HG02938 (cell line): ENCODE results near the gene MYO1C.

Experiments
- ATAC-seq: cut with Tn5 transposase; IDR thresholded peaks from one replicate; pipeline ENCODE4 v1.9.1; 2021; ENCODE audit warnings: mild to moderate bottlenecking, moderate library complexity; ENCODE audit not compliant: unreplicated experiment

MYO1C gene

GRCh38 chr17:1485423-1486376, 6.8 kb downstream of the MYO1C start:
- ATAC-seq, result no peak

- ATAC-seq, result no peak
Observed at GRCh38 chr17:1484676-1485422, 7.6 kb downstream of the MYO1C start.

DNA sequence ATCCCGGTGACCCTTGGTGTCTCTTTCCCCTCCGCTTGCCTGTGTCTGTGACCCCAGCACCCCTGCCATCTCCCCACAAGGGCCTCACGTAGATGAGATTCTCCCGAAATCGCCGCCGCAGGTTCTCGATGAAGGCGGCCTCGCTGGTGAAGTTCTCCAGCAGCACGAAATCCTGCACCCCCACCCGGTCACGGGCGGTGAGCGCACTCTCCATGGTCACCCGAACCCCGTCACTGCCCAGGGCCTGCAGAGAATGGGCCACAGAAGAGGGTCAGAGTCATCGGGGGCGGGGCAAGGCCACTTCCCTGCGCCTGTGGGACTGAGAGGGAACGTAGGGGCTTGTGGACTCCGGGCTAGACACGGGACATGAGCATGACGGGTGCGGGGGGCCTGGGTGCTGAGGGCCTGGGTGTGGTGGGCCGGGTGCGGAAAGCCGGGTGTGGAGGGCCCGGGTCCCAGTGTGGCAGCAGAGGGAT, 8.4 kb downstream of the MYO1C start:
- no peak for ATAC-seq

DNA sequence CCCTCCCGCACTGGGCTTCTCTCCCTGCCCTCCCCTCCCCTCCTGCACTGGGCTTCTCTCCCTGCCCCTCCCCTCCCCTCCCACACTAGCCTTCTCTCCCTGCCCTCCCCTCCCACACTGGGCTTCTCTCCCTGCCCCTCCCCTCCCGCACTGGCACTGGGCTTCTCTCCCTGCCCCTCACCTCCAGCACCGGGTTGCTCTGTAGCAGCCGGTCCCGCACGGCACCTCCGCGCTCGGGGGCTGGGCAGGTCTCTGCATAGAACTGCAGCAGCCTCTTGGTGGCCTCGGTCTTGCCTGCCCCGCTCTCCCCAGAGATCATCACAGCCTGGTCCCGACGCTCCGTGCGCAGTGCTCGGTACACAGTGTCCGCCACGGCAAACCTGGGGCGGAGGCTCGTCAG, 9.8 kb downstream of the MYO1C start:
- no peak for ATAC-seq

DNA sequence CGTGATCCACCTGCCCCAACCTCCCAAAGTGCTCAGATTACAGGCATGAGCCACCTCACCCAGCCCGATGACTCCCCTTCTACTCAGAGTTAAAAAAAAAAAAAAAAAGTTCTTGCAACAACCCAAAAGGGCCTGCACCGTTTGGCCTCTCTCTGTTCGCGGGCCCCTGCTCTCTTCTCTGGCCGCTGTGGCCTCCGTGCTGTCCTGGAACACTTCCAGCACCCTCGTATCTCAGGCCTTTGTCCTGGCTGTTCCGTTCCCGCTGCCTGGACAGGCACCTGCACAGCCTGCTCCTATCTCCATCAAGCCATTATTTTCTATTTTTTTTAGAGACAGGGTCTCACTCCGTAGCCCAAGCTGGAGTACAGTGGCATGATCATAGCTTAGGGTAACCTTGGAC, 10.8 kb downstream of the MYO1C start:
- ATAC-seq, result no peak

GRCh38 chr17:1480747-1481465, 11.6 kb downstream of the MYO1C start:
- no peak for ATAC-seq

DNA sequence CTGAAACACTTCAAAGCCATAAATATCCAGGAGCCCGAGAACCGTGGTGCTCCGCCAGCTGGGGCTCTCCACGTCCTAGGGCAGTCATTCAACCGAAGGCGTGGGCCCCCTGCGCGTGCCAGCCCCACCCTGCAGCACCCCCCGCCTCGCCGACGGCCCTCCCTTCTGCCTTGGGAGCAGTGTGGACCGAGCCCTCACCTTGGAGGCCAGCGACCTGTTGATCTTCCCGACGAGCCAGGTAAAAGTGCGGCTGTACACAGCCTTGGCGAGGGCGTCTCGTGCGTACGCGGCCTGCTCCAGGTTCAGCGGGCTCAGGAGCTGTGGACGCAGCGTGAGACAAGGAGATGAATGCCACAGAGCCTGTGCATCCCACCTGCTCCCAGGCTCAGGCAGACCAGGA, 14.1 kb downstream of the MYO1C start:
- ATAC-seq, result no peak

GRCh38 chr17:1475321-1475854, 17.1 kb downstream of the MYO1C start:
- no peak for ATAC-seq

DNA sequence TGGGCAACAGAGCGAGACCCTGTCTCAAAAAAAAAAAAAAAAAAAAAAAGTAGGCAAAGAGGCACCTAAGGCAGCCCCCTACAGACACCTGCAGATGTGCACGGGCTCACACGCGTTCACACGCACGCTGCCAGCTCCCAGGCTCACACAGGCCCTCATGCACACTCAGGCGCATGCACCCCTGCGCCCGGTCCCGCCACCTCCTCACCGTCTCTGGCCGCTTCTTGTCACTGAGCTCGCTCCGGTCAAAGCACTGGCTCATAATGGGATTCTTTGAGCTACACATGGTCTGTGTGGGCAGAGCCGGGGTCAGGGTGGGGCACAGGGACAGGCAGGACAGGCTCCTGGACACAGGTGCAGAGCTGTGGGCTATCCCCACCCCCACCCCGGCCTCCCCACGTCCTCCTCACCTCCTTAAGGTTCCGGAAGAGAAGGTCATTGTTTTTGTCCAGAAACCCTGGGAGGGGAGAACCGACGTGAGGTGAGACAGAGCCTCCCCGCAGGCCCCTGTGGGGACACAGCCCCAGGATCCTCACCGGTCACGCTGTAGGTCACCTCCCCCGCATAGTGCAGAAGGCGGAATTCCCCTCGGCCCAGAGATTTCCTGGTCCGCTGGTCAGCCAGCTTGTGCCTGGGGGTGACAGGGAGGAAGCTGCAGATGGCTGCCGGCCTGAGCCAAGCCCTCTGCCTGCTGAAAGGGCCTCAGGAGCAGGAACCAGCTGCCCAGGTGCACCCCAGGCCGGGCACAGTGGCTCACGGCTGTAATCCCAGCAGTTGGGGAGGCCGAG, 17.9 kb downstream of the MYO1C start:
- ATAC-seq, result no peak

DNA sequence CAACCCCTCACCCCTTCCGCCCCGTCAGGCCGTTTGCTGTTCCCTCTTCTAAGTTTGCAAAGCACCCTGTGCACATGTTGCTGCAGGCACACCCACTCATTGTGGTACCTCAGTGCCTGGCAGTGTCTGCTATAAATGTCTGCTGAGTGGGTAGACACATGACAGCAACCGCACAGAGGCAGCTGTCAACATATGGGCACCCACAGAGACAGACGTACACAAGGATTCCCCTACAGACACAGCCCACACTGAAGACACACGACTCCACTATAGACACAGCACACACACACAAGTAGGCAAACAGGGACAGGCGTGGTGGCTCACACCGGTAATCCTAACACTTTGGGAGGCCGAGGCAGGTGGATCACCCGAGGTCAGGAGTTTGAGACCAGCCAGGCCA, 18.6 kb downstream of the MYO1C start:
- ATAC-seq, result no peak

DNA sequence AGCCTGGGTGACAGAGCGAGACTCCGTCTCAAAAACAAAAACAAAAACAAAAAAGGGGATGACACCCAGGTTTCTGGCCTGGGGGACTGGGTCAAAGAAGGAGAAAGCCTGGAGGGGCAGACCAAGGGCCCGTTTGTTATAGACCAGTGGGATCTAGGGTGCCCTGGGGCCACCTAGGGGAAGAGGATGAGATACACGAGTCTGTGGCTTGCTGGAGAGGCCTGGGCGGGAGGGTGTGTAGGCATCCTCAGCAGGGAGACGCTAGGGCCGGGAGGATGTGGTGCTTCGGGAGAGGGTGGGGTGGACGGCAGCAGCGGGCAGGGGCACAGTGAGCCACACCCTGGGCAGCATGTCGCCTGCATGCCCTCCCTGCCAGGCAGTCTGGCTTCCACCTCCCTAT, 19.3 kb downstream of the MYO1C start:
- ATAC-seq, result no peak

DNA sequence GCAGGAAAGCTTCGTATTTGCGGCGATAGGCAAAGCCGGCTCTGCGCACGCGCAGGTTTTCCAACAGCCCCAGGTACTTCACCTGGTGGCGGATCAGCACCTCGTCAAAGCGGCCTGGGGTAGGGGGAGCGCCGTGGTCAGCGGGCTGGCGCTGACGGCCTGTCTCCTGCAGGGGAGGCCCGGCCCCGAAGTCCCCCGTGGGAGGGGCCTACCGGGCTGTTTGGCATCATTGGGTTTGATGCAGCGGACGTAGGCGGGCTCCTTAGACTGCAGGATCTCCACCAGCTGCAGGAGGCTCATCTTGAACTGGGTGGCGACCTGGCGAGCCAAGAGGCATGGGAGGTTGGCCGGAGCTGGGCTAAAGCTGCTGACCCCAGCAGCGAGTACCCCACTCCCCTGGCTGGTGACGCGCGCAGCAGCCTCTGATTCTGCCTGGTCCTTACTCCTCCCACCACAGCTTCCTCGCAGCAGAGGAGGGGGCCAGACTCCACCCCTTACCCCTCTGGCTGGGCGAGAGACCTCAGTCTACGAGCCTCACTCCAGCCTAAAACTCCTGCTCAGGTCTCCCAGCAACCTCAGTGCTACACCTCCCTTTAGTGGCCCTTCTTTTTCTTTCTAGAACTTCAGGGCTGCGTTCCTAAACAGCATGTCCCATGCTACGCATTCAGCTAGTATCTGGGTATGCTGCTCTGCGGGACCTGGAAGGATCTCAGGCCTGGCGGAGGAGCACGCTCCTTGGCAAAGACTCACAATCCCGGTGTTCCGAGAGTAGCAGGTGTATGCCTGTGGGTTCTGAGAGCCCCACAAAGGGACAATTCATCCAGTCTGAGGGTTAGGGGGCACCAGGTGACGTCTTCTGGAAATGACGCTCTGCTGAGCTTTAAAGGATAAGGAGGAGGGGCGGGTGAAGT, 20.3 kb downstream of the MYO1C start:
- no peak for ATAC-seq

- ATAC-seq, result no peak
Observed at GRCh38 chr17:1471490-1471889, 21.0 kb downstream of the MYO1C start.

DNA sequence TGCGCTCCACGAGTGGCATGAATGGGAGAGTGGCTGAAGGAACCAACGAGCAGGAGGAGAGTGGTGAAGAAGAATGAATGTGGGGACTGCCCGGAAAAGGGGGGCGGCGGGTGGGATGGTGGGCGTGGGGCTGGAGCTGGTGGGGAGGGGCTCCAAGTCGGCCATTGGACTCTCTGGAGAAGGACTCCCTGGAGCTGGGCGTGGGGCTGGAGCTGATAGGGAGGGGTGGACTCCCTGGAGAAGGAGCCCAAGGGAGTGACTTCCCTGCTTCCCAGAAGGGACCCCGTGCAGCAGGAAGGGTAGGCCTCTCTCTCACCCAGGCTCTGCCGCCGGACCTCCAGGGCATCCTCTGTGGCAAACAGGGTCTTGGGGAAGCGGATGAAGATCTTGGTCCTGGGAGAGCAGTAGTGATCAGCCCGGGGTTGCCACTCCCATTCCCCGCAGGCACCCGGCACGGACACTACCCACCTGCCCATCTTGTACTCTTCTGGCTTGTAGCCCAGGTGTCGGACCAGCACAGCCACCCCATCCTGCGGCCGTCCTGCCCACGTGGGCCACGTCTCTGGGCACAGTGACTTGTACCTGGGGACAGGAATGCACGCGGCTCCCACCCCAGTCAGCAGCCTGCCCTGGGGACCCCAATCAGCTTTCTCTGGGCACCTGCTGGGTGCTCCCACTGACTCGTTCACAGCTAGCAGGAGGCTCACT, 21.6 kb downstream of the MYO1C start:
- no peak for ATAC-seq

DNA sequence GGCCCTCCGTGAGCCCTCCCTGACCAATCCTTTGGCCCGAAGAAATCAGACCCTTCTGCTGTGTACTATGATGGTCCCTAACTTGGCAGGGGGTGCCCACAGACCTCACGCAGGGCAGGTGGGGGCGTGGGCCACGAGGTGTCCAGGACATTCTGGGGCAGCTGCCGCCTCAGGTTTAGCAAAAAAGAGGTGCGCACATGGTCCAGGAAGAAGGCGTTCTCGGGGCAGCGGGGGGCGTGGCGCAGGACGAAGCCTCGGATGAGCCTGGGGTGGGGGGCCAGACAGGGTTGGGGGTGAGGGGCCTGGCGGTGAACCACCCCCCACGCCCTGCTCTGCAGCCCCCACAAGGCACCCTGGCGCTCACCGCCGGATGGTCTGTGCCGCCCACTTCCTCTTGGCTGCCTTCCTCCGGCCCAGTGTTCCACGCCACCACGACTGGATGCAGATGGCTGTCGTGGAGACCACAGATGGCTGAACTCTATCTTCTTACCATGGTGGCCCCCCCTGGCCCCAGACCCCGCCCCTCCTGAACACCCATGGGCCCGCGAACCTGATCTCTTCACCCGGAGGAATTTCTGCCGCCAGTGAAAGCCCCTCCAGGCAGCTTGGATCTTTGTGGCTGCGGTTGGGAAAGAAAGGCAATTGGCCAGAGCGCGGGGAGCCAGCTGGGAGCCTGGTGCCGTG, 22.3 kb downstream of the MYO1C start:
- no peak for ATAC-seq

GRCh38 chr17:1469231-1469852, 23.1 kb downstream of the MYO1C start:
- no peak for ATAC-seq

- no peak for ATAC-seq
Observed at GRCh38 chr17:1467898-1468492, 24.5 kb downstream of the MYO1C start.
